Activated T-helper 1 cell treated with anti-CD3 and anti-CD28 coated beads, Interleukin-12 subunit alpha, Interleukin-12 subunit beta, Interleukin-2, Interleukin-4 antibody, amounts not matched to agents 30 ng/mL and 10 ng/mL and 1 ng/mL, durations not matched to agents 14 hours and 24 hours and 36 hours (primary cell): ENCODE data around the gene IL6. TPM values are rescaled to one million over a fixed set of nuclear protein-coding genes. Genes with fewer than 3 reads are reported as not detected.
A peak's percentile ranks its signal among the peaks of the same experiment; 100 is the strongest.
"Not testable (repeated sequence)": the region's sequence is repeated elsewhere in the genome, so short reads cannot be mapped to it uniquely, and the experiment has no call there.

Experiments
- DNase-seq: peaks from one replicate; pipeline ENCODE4 v3.0.0; 2021; ENCODE audit warnings: low spot score
- H3K27ac Mint-ChIP-seq: one replicate; pipeline ENCODE4 v1.8.0; 2021; ENCODE audit warnings: mild to moderate bottlenecking, mixed read lengths
- H3K27me3 Mint-ChIP-seq: one replicate; pipeline ENCODE4 v1.8.0; 2022; ENCODE audit warnings: mild to moderate bottlenecking, moderate library complexity, mixed read lengths; ENCODE audit not compliant: insufficient read depth
- H3K36me3 Mint-ChIP-seq: one replicate; pipeline ENCODE4 v1.8.0; 2021; ENCODE audit warnings: low read depth, mixed read lengths
- H3K4me1 Mint-ChIP-seq: one replicate; pipeline ENCODE4 v1.8.0; 2021; ENCODE audit warnings: low read depth, mixed read lengths
- H3K4me3 Mint-ChIP-seq: one replicate; pipeline ENCODE4 v1.8.0; 2021; ENCODE audit warnings: mild to moderate bottlenecking, moderate library complexity, mixed read lengths
- H3K9me3 Mint-ChIP-seq: one replicate; pipeline ENCODE4 v1.8.0; 2021; ENCODE audit warnings: mixed read lengths
- intact Hi-C: fragments of 100-400 bp; cut with micrococcal nuclease; formaldehyde crosslinking; loops from one replicate; pipeline ENCODE4 v1.15.1; 2024
- total RNA-seq: library from RNA; stranded (reverse); gene quantifications from 2 replicates; pipeline ENCODE4 v1.2.3, GENCODE V29; 2022

IL6 gene
- total RNA-seq, 1 donor from 2014 or later, result 0.54 TPM

GRCh38 chr7:22696541-22697228 is 30.3 kb upstream of the IL6 start:
- Mint-ChIP-seq H3K4me3 (peak overlapping the region; percentile 12), H3K27ac (no peak overlapping the region), H3K36me3 (peaks cover 4% of the 10 kb centered on the region), H3K9me3 (peaks cover 3% of the 10 kb centered on the region), H3K27me3 (peaks cover 7% of the 10 kb centered on the region), H3K4me1 (peaks cover 74% of the 10 kb centered on the region)
- intact Hi-C loops, result loop anchor here (2.0 kb wide), 1 partner anchor 758 kb away; no protein-coding TSS in a partner anchor
- no peak for DNase-seq

GRCh38 chr7:22697322-22697859 is 29.6 kb upstream of the IL6 start:
- Mint-ChIP-seq H3K4me1 (peaks cover 74% of the 10 kb centered on the region), H3K4me3 (no peak overlapping the region), H3K36me3 (peaks cover 4% of the 10 kb centered on the region), H3K27me3 (peaks cover 6% of the 10 kb centered on the region), H3K9me3 (peaks cover 3% of the 10 kb centered on the region), H3K27ac (peak overlapping the region; percentile 32)
- DNase-seq, result no peak
- intact Hi-C loops, result loop anchor here (2.0 kb wide), 1 partner anchor 759 kb away; no protein-coding TSS in a partner anchor

- H3K4me3 Mint-ChIP-seq, result peak overlapping the region; percentile 57
- peaks cover 3% of the 10 kb centered on the region for H3K27me3 Mint-ChIP-seq
- peak; percentile 26 for DNase-seq
Measured at GRCh38 chr7:22697876-22698606, 29.0 kb upstream of the IL6 start.

GRCh38 chr7:22698767-22699166 is 28.2 kb upstream of the IL6 start:
- peak overlapping the region; percentile 79 for H3K27ac Mint-ChIP-seq
- H3K4me1 Mint-ChIP-seq, result peaks cover 68% of the 10 kb centered on the region
- H3K9me3 Mint-ChIP-seq, result peaks cover 3% of the 10 kb centered on the region
- H3K27me3 Mint-ChIP-seq, result peaks cover 1% of the 10 kb centered on the region
- intact Hi-C loops, result loop anchor here (1.0 kb wide), 3 partner anchors 21 to 58 kb away; no protein-coding TSS in a partner anchor
- peaks cover 4% of the 10 kb centered on the region for H3K36me3 Mint-ChIP-seq
- H3K4me3 Mint-ChIP-seq, result peak overlapping the region; percentile 57
- no peak for DNase-seq

More at GRCh38 chr7:22697876-22698606, 29.0 kb upstream of the IL6 start:
- Mint-ChIP-seq H3K27ac (peak overlapping the region; percentile 79), H3K9me3 (peaks cover 3% of the 10 kb centered on the region), H3K4me1 (peaks cover 74% of the 10 kb centered on the region), H3K36me3 (peaks cover 4% of the 10 kb centered on the region)
- intact Hi-C loops, result loop anchor here (1.0 to 2.0 kb wide), 4 partner anchors 21 to 759 kb away; no protein-coding TSS in a partner anchor

GRCh38 chr7:22700559-22701002 is 26.4 kb upstream of the IL6 start:
- Mint-ChIP-seq H3K27ac (no peak overlapping the region), H3K4me3 (no peak overlapping the region), H3K36me3 (peaks cover 4% of the 10 kb centered on the region), H3K9me3 (peaks cover 3% of the 10 kb centered on the region), H3K4me1 (peaks cover 50% of the 10 kb centered on the region), H3K27me3 (peaks cover 6% of the 10 kb centered on the region)
- no peak for DNase-seq
- intact Hi-C loops, result no loop called here

- H3K27ac Mint-ChIP-seq, result no peak overlapping the region
- peaks cover 3% of the 10 kb centered on the region for H3K9me3 Mint-ChIP-seq
- intact Hi-C loops, result no loop called here
- H3K27me3 Mint-ChIP-seq, result peaks cover 6% of the 10 kb centered on the region
- H3K36me3 Mint-ChIP-seq, result peaks cover 4% of the 10 kb centered on the region
- peaks cover 31% of the 10 kb centered on the region for H3K4me1 Mint-ChIP-seq
- DNase-seq, result no peak
- H3K4me3 Mint-ChIP-seq, result no peak overlapping the region
Measured at GRCh38 chr7:22702516-22702915, 24.5 kb upstream of the IL6 start.

- H3K27me3 Mint-ChIP-seq, H3K4me3 Mint-ChIP-seq, H3K27ac Mint-ChIP-seq, DNase-seq, H3K36me3 Mint-ChIP-seq, H3K9me3 Mint-ChIP-seq, intact Hi-C loops: not testable (repeated sequence)
- H3K4me1 Mint-ChIP-seq, result peaks cover 24% of the 10 kb centered on the region
Measured at GRCh38 chr7:22703107-22703855, 23.7 kb upstream of the IL6 start.

GRCh38 chr7:22703978-22704610 is 22.9 kb upstream of the IL6 start:
- H3K9me3 Mint-ChIP-seq, H3K4me3 Mint-ChIP-seq, H3K27me3 Mint-ChIP-seq, DNase-seq, intact Hi-C loops, H3K27ac Mint-ChIP-seq, H3K36me3 Mint-ChIP-seq: not testable (repeated sequence)
- peaks cover 16% of the 10 kb centered on the region for H3K4me1 Mint-ChIP-seq

GRCh38 chr7:22704722-22705121 is 22.3 kb upstream of the IL6 start:
- peaks cover 15% of the 10 kb centered on the region for H3K4me1 Mint-ChIP-seq
- H3K36me3 Mint-ChIP-seq, H3K27ac Mint-ChIP-seq, H3K4me3 Mint-ChIP-seq, DNase-seq, H3K27me3 Mint-ChIP-seq, H3K9me3 Mint-ChIP-seq, intact Hi-C loops: not testable (repeated sequence)

- intact Hi-C loops, DNase-seq, H3K27ac Mint-ChIP-seq, H3K4me3 Mint-ChIP-seq, H3K36me3 Mint-ChIP-seq, H3K9me3 Mint-ChIP-seq, H3K4me1 Mint-ChIP-seq, H3K27me3 Mint-ChIP-seq: not testable (repeated sequence)
Measured at GRCh38 chr7:22705874-22706273, 21.1 kb upstream of the IL6 start.

- H3K36me3 Mint-ChIP-seq, H3K27me3 Mint-ChIP-seq, H3K27ac Mint-ChIP-seq, DNase-seq, H3K4me1 Mint-ChIP-seq, H3K4me3 Mint-ChIP-seq, H3K9me3 Mint-ChIP-seq, intact Hi-C loops: not testable (repeated sequence)
Measured at GRCh38 chr7:22707026-22707691, 19.8 kb upstream of the IL6 start.

GRCh38 chr7:22708214-22708613 is 18.8 kb upstream of the IL6 start:
- not testable (repeated sequence) for H3K4me3 Mint-ChIP-seq

More at GRCh38 chr7:22708214-22708613, 18.8 kb upstream of the IL6 start:
- H3K27ac Mint-ChIP-seq, H3K27me3 Mint-ChIP-seq, H3K36me3 Mint-ChIP-seq, H3K4me1 Mint-ChIP-seq, DNase-seq, intact Hi-C loops, H3K9me3 Mint-ChIP-seq: not testable (repeated sequence)
